SHP77 (cell line): Measurements from ENCODE around the gene CD8B.
"Not testable (repeated sequence)": the region's sequence is repeated elsewhere in the genome, so short reads cannot be mapped to it uniquely, and the experiment has no call there.

Experiments
- DNase-seq, 2 experiments: peaks; one replicate each; lab custom pipeline; 2025; lab: John Stamatoyannopoulos, UW

Gene CD8B

DNA sequence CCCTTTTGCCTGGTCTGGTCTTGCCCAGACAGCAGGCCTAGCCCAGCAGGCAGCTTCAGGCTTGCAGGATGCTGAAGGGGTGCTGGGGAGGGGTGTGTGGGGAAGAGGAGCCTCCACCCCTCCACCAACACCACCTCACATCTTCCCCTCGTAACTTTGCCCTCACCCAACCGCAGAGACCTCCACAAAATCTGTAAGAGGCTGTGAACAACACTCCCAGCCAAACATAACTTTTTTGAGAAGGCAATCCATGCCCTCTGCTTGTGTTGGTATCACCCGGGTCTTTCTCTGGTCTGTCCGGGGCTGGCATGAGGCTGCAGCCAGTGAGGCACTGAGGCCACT, 26.2 kb downstream of the CD8B start:
- not testable (repeated sequence) for DNase-seq

DNA sequence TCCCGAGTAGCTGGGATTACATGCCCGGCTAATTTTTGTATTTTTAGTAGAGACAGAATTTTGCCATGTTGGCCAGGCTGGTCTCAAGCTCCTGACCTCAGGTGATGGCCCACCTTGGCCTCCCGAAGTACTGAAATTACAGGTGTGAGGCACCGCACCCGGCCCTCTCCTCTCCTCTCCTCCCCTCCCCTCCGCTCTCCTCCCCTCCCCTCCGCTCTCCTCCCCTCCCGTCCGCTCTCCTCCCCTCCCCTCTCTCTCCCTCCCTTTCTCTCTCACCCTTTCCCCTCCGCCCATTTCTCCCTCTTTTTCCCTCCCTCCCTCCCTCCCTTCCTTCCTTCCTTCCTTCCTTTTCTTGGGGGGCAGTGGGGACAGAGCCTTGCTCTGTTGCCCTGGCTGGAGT, 28.4 kb downstream of the CD8B start:
- no peak for DNase-seq

DNA sequence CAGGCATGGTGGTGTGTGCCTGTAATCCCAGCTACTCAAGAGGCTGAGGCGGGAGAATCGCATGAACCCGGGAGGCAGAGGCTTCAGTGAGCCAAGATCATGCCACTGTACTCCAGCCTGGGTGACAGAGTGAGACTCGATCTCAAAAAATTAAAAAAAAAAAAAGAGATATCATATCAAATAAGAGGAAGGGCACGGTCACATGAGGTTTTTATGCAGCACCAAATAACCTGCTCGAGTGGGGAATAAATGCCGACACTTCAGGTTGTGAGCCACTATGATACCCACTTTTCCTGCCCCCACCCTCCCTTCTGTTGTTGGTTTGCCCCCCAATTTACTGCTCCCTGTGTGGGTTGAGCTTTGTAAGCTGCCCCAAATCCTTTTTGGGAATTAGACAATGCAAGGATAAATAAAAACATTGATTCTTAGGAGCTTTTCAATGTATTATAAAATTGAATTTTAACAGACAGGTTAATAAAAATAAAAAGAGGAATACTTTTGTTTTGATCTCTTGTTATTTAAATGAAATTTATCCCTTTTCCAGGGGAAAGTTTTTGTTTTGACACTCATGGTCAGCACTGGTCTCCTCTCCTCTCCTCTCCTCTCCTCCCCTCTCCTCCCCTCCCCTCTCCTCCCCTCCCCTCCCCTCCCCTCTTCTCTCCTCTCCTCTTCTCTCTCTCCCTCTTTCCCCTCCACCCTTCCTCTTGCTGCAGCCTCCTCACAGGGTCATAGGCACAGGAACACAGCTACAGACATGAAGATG, 29.2 kb downstream of the CD8B start:
- no peak for DNase-seq

GRCh38 chr2:86831537-86831936, 30.1 kb downstream of the CD8B start:
- DNase-seq, result no peak

GRCh38 chr2:86826951-86827350, 34.7 kb downstream of the CD8B start:
- DNase-seq, result no peak

- no peak for DNase-seq
Measured at GRCh38 chr2:86825693-86826381, 35.8 kb downstream of the CD8B start.

DNA sequence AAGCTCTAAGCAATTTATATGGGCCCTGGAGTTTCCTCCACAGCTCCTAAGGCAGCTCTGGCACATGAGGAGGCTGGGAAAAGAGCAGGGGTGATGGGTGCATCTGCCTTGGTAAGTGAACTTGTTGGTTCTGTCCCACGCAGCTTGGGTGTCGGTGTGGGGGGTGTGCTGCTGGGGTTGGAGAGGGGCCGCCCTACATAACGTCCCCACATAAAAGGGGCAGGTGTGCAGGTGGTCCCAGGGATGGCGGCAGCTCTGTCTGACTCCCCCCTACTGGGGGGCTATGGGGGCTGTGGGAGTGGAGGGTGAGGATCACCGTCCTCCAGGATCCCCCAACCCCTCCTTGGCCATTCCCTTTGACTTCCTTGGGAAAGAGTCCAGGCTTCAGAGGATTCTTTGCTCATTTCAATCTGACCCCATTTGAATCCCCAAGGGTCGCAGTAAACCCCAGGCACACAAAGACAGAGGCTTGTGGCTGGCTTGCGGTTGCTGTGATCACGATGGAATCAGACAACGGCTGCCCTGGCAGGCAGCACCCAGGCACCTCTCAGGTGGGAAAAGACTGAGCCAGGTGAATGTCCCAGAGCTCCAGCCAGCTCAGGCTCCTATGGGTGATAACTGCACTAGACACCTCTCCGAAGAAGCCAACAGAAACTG, 36.5 kb downstream of the CD8B start:
- DNase-seq, result no peak

DNA sequence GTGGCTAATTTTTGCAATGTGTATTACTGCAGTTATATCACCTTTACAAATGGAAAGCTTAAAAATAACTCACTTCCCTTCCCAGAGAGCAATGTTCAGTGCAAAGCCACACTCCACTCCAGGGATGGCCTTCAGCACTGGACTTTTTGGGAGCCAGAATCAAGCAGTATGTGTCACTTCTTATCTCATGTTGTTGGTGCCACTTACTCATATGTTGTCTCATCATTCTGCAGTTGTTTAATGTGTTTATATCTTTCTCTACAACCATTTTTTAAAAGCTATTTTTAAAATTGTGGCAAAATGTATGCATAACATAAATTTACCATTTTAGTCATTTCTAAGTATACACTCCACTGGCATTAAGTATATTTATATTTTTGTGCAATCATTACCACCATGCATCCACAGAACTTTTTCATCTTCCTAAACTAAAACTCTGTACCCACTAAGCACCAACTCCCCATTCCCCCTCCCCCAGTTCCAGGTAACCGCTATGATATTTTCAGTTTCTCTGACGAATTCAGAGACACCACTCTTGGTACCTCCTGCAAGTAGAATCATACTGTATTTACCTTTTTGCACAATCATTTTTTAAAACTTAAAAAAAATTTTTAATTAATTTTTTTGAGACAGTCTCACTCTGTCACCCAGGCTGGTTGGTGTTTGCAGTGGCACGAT, 38.9 kb downstream of the CD8B start:
- no peak for DNase-seq

DNA sequence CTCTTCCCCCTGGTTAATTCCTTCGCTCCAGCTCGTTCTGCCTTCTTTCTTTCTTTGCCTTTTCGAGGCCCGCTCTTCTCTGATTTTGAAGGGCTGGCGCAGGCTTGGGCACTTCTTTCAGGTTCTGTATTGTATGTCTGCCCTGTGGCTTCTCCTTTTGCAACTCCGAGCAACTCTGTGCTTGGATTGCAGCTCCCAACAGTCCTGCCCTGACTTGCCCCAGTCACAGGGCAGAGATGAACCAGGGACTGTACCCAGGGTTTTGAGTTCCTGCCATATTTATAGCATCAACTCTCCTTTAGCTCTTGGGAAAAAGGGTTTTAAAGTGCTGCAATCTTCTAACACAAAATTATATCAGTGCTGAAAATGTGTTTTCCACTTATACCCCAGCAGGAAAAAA, 39.8 kb downstream of the CD8B start:
- DNase-seq, result no peak

DNA sequence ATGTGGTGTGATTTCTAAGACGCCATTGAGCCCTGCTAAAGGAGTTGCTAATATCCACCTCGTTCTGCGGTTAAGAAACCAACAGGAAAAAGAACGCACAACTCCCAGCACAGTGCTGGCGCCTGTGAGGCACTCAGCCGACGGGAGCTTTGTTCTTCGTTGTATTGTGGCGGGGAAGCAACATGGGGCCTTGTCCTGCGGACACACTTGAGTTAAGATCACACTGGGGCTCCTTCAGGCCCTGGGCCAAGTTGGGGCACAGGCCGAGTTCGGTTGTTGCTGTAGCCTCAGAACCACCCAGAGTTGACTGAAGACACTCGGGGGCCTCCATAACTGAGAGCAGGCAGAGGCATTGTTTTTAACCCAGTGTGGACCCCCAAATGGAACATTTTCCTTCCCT, 40.4 kb downstream of the CD8B start:
- no peak for DNase-seq

DNA sequence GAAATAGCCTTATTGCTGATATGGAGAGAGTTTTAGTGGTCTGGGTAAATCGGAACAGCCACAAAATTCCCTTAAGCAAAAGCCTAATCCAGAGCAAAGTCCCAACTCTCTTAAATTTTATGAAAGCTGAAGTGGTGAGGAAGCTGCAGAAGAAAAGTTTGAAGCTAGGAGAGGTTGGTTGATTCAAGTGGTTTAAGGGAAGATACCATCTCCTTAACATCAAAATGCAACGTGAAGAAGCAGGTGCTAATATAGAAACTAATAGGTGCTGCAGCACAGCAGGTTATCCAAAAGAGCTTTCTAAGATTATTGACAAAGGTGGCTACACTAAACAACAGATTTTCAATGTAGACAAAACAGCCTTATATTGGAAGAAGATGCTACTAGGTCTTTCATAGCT, 42.7 kb downstream of the CD8B start:
- DNase-seq, result no peak

- no peak for DNase-seq
Measured at GRCh38 chr2:86818114-86818801, 43.4 kb downstream of the CD8B start.

DNA sequence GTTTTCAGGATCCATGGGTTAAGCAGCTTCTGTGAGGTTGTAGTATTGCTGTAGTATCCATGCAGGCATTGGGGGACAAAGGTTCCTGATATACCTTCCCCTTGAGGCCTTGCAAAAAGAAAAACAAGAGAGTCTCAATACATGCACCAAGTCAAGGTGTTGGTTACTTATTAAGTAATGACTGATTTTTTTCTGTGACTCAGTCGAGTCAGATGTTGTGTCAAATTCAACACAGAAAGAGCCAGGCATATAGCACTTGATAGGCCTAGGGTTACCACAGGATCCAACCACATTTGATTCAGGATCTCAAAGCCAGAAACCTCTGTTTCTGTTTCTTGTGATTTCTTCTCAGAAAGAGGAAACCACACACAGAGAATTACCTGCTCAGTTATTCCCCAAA, 46.1 kb downstream of the CD8B start:
- DNase-seq, result no peak

GRCh38 chr2:86809481-86810121, 52.1 kb downstream of the CD8B start:
- no peak for DNase-seq

DNA sequence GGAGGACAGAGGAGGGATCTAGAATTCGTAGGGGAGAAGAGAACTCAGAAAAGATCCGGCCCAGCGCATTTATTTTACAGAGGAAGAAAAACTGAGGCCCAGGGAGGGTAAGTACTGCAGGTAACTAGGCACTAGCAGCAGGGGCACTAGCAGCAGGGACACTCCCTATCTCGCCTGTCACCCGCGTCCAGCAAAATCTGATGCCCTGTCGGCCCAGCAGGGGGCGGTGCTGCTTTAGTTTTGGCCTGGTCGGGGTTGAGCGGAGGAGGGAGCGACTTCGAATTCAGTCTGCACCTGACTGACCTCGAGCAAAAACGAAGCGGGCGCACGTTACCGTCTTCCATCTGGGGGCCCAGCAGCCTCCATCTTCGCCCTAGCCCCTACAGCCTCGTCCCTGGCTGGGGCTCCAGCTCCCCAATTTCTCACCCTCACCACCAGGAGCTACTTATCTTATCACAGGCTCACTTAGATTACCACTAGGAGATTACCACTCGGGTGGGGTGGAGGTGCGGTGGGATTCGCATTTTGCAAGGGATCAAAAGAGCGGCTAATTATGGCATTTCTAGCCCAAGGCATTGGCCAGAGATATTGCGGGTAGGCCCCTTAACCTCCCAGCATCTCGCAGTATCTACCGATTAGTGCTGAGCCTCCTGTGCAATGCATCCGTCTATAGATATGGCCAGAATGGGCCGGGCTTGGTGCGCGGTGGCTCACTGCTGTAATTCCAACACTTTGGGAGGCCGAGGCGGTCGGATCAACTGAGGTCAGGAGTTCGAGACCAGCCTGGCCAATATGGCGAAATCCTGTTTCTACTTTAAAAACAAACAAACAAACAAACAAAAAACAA, 53.1 kb downstream of the CD8B start:
- peak; percentile 55 to 76 for DNase-seq

DNA sequence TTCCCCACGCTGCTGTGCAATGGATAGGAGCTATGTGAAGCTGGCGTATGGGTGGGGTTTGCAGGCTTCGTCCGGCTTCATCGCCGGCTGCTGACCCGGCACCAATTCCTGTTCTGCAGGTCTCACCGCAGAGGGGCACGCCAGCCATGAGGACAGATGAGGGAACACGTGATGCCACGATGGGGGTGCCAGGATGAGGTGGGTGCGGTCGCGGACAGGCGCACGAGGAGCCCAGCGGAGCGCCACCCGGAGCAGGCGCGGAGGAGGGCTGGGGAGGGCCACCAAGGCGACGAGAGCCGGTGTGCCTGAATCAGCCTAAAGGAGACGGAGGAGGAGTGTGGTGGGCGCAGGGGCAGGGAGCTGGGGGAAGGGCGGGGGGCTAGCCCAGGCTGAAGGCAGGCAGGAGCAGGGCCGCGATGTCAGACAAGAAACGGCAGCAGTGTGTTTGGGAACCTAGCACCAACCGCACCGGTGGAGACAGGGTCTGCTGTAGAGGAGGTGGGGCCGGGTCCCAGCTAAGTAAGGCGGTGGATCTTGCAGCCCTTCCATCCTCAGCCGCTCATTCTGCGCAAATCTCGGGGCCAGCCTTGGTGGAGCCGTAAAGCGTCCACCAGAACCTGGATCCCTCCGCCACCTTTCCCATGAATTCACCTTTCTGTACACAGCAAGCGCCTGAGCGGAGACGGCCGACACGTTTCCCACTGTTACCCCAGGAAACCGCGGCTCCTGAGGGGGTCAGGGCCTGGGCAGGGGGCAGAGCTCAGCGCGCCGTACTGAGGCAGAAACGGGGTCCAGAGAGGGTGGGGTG, 54.0 kb downstream of the CD8B start:
- no peak for DNase-seq

DNA sequence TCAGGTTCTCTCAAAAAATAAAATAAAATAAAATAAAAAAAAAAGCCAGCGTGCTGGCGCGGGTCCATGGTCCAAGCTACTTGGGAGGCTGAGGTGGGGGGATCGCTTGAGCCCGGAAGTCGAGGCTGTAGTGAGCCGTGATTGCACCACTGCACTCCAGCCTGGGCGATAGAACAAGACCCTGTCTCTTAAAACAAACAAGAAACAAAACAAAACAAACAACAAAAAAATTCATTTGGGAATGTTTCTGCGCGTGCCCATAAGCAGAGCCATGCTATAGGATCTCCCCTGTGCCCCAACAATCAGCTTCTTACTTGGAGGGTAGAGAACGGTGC, 54.6 kb downstream of the CD8B start:
- no peak for DNase-seq

DNA sequence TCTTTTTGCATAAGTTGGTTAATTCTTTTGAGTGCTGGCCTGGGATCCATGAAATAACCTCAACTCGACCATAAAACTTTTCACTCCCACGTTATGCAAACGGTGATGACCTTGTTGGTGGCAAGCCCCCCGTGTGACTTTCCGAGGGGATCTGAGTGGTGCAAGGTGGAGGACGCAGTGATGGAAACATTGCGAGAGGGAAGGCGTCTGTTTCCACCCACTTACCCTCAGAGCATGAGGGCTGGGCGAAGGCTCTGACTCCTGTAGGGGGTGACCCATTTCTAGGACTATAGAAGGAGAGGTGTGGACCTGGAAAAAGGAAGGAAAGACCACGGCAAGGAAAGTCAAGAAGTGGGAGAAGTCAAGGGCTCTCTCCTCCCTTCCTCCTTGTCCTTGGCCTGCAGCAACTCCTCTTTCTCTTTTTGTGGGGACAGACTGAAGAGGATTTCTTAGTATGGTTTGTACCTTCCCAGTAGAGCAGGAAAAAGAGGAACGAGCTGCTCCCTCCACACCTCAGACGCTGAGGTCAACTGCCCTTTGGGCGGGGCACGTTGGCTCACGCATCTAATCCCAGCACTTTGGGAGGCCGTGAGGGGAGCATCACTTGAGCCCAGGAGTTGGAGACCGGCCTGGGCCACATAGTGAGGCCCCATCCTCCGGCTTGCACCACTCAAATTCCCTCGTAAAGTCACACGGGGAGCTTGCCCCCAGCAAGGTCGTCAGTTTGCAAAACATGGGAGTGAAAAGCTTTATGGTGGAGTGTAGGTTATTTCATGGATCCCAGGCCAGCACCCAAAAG, 55.4 kb downstream of the CD8B start:
- no peak for DNase-seq
